Measurements from ENCODE around the gene MORN4. TPM values are rescaled to one million over a fixed set of nuclear protein-coding genes. Genes with fewer than 3 reads are reported as not detected.
"Not testable (repeated sequence)": the region's sequence is repeated elsewhere in the genome, so short reads cannot be mapped to it uniquely, and the experiment has no call there.

Gene MORN4
- total RNA-seq, 2 experiments from 2014 or later, result 3.9 to 5.3 TPM

DNA sequence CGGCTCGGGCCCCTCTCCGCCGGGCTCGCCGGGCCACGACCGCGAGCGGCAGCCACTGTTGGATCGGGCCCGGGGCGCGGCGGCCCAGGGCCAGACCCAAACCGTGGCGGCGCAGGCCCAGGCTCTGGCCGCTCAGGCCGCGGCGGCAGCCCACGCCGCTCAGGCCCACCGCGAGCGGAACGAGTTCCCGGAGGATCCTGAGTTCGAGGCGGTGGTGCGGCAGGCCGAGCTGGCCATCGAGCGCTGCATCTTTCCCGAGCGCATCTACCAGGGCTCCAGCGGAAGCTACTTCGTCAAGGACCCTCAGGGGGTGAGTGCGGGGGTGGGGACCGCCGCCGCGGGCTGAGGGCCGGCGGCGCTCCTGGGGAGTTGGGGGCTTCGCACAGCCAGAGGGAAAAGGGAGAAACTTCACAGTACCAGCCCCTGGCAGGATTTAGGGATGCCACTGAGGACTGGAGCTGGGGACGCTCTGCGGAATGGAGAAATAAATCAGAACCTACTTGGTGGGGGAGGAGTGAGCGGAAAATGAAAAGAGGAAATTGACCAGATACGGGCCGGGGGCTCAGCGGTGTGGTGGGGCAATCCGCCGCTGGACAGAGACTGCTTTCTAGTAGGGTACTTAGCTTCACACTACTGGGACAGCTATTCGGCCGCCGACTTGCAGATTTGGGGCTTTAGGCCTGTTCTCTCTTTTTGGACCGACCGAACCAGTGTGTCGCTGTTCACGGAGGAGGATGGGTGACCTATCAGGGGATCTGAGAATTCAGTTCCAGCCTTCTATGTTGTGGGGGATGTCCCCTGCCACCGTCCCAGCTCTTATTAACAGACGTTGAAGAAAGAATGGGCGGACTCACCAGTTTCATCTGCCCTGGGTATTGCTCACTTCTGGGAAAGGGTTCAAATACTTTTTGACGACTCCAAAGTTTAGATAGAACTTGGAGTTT lies 7.8 kb upstream of the MORN4 start:
- Mint-ChIP-seq H3K4me1 (peaks cover 18% of the 10 kb centered on the region), H3K9me3 (ENCODE audit: low read depth) (no peaks in the 10 kb centered on the region), H3K27ac (peak overlapping the region; percentile 93), H3K36me3 (ENCODE audit: low read depth) (peaks cover 5% of the 10 kb centered on the region), H3K27me3 (no peaks in the 10 kb centered on the region), H3K4me3 (peak overlapping the region; percentile 97)
- peak; percentile 49 for DNase-seq
- CTCF ChIA-PET, result interaction anchor here (0.5 to 1.5 kb wide), 12 partner anchors 14 to 579 kb away, joined by 3 to 5 read pairs (median 3); partner anchors contain the start of genes ANKRD2 and AVPI1
- intact Hi-C loops (cut with DNase I, micrococcal nuclease), result loop anchor here (1.0 to 10.0 kb wide), 12 partner anchors 8 to 1984 kb away; partner anchors contain the start of genes AVPI1 (in 2 of the 2), MMS19 (in 2 of the 2), UBTD1 (in 2 of the 2) and ARHGAP19 (in 1 of the 2)
- ATAC-seq, result peak; percentile 5
- POLR2A ChIA-PET, result interaction anchor here (0.5 to 0.8 kb wide), 2 partner anchors 46 to 225 kb away, joined by 3 to 4 read pairs; partner anchors contain the start of gene AVPI1

DNA sequence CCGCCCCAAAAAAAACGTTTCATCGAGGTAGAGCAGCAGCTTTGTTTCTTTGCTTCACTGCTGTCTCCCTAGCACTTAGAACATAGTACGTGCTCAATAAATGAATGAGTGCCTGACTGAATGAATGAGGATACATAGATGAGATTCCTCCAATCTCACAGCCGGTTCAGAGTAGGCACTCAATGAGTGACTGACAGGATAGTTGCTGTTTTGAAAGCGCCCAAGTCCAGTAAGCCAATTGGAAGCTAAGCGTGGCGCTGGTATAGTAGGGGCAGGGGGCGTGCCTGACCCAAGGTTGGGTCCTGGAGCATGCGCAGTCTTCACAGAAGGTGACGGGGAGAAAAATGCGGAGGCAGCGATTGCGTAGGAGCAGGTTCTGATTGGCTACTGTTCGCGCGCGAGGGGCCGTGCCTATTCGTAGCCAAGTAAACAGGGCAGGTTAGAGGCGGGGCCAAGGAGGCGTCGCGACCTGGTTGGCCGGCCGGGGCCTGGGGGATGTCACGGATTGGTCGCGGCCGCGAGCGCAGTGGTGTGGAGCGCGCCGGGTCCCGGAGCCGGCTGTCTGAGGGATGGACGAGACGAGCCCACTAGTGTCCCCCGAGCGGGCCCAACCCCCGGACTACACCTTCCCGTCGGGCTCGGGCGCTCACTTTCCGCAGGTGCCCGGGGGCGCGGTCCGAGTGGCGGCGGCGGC lies 7.0 kb upstream of the MORN4 start, which contains the start of gene PI4K2A:
PI4K2A (plus strand) TSS at position 498 of the 694 bp plus-strand sequence; CDS start at position 570, 72 bp downstream.
- ATAC-seq (peak; percentile 99), DNase-seq (peak; percentile 100)
- no peaks in the 10 kb centered on the region for H3K27me3 Mint-ChIP-seq
- intact Hi-C loops (cut with DNase I, micrococcal nuclease), result loop anchor here (1.0 to 10.0 kb wide), 11 partner anchors 47 to 1984 kb away; partner anchors contain the start of genes AVPI1 (in 2 of the 2), MMS19 (in 2 of the 2), UBTD1 (in 2 of the 2) and ARHGAP19 (in 1 of the 2)
- H3K27ac Mint-ChIP-seq, result peak within 1 kb of the TSS; percentile 93
- no peaks in the 10 kb centered on the region for H3K9me3 Mint-ChIP-seq (ENCODE audit: low read depth)
- H3K4me3 Mint-ChIP-seq, result peak within 1 kb of the TSS; percentile 97
- H3K4me1 Mint-ChIP-seq, result peaks cover 18% of the 10 kb centered on the region
- CTCF ChIA-PET, result interaction anchor here (0.6 to 1.3 kb wide), 7 partner anchors 14 to 152 kb away, joined by 3 to 5 read pairs (median 3); partner anchors contain the start of gene AVPI1
- H3K36me3 Mint-ChIP-seq (ENCODE audit: low read depth), result peaks cover 3% of the 10 kb centered on the region
- POLR2A ChIA-PET, result interaction anchor here (0.5 kb wide), 1 partner anchor 224 kb away, joined by 3 read pairs; no protein-coding TSS in a partner anchor

DNA sequence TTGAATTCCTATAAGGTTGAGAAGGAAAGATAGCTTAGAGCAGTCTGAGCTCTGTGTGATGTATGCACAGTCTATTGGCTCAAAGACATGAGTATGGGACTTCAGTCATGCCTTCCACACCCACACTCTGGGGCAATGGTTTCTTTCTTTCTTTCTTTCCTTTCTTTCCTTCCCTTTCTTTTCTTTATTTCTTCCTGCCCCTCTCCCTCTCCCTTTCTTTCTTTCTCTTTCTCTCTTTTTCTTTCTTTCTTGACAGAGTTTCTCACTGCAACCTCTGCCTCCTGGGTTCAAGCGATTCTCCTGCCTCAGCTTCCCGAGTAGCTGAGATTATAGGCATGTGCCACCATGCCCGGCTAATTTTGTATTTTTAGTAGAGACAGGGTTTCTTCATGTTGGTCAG lies 5.8 kb upstream of the MORN4 start:
- ChIA-PET CTCF (interaction anchor here (0.6 kb wide), 2 partner anchors 13 to 442 kb away, joined by 3 read pairs; no protein-coding TSS in a partner anchor), POLR2A (interaction anchor here (0.6 kb wide), 2 partner anchors 10 to 18 kb away, joined by 5 to 9 read pairs; no protein-coding TSS in a partner anchor)
- H3K4me3 Mint-ChIP-seq; ATAC-seq; H3K9me3 Mint-ChIP-seq (ENCODE audit: low read depth); intact Hi-C loops (cut with DNase I, micrococcal nuclease); H3K36me3 Mint-ChIP-seq (ENCODE audit: low read depth); H3K27me3 Mint-ChIP-seq; DNase-seq; H3K27ac Mint-ChIP-seq: not testable (repeated sequence)
- H3K4me1 Mint-ChIP-seq, result peaks cover 18% of the 10 kb centered on the region

DNA sequence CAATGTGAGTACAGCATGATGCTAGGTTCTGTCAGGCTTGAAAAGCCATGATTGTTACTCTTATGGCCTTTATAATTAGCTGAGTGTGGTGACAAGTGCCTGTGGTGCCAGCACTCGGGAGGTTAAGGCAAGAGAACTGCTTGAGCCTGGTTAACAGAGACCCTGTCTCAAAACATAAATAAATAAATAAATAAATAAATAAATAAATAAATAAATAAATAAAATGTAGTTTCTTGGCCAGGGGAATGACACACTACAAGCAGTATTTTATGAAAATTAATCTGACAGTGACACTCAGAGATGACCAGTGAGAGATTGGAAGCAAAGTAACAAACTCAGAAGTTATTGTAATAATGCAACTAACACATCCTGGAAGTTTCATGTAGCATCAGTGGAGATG lies 2.3 kb upstream of the MORN4 start:
- Mint-ChIP-seq H3K9me3 (ENCODE audit: low read depth) (no peaks in the 10 kb centered on the region), H3K27me3 (no peaks in the 10 kb centered on the region), H3K4me1 (peaks cover 20% of the 10 kb centered on the region), H3K36me3 (ENCODE audit: low read depth) (no peaks in the 10 kb centered on the region), H3K4me3 (no peak overlapping the region), H3K27ac (no peak overlapping the region)
- ATAC-seq (no peak), DNase-seq (no peak)
- ChIA-PET POLR2A (no interaction called here), CTCF (interaction anchor here (0.6 kb wide), 1 partner anchor 86 kb away, joined by 3 read pairs; no protein-coding TSS in a partner anchor)
- intact Hi-C loops (cut with DNase I, micrococcal nuclease), result no loop called here

DNA sequence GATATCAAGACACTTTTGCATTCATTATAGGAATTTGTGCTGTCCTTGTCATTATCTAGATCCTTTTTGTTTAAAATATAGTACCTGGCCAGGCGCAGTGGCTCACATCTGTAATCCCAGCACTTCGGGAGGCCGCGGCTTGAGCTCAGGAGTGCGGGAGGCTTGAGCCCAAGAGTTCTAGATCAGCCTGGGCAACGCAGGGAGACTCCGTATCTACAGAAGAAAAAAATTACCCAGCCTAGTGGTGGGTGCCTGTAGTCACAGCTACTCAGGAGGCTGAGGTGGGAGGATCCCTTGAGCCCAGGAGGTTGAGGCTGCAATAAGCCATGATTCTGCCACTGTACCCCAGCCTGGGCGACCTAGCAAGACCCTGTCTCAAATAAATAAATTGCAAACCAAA lies 621 bp upstream of the MORN4 start:
- Mint-ChIP-seq H3K9me3 (ENCODE audit: low read depth) (no peaks in the 10 kb centered on the region), H3K27me3 (no peaks in the 10 kb centered on the region), H3K4me1 (peaks cover 16% of the 10 kb centered on the region), H3K27ac (no peak overlapping the region), H3K4me3 (peak overlapping the region; percentile 85), H3K36me3 (ENCODE audit: low read depth) (no peaks in the 10 kb centered on the region)
- ChIA-PET POLR2A (no interaction called here), CTCF (interaction anchor here (0.6 to 0.7 kb wide), 3 partner anchors 10 to 1254 kb away, joined by 3 read pairs; no protein-coding TSS in a partner anchor)
- peak; percentile 38 for DNase-seq
- intact Hi-C loops (cut with DNase I, micrococcal nuclease), result loop anchor here (1.0 to 2.0 kb wide), 6 partner anchors 7 to 188 kb away; partner anchors contain the start of genes MMS19 (in 2 of the 2), UBTD1 (in 2 of the 2), AVPI1 (in 1 of the 2) and EXOSC1 (in 1 of the 2)
- peak; percentile 47 for ATAC-seq

DNA sequence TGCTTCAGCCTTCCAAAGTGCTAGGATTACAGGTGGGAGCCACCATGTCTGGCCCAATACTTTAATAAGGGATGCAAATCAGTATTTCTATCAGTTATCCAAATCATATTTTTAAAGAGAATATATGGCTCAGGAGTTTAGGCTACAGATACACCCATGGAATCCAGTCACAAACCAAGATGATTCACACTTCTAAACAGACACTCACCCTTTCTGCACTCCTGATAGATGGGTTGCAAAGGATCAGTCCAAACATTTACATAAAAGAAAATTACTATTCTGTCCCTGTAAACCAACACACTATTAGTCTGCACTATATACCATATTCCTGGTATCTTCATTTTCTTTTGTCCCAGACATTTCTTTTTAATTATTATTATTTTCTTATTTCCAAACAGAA lies 2.2 kb downstream of the MORN4 start:
- Mint-ChIP-seq H3K27ac (no peak overlapping the region), H3K27me3 (no peaks in the 10 kb centered on the region), H3K4me3 (no peak overlapping the region), H3K9me3 (ENCODE audit: low read depth) (no peaks in the 10 kb centered on the region), H3K4me1 (peaks cover 16% of the 10 kb centered on the region), H3K36me3 (ENCODE audit: low read depth) (no peaks in the 10 kb centered on the region)
- CTCF ChIA-PET, result no interaction called here
- ATAC-seq (no peak), DNase-seq (no peak)
- POLR2A ChIA-PET, result no interaction called here
- intact Hi-C loops (cut with DNase I, micrococcal nuclease), result no loop called here

DNA sequence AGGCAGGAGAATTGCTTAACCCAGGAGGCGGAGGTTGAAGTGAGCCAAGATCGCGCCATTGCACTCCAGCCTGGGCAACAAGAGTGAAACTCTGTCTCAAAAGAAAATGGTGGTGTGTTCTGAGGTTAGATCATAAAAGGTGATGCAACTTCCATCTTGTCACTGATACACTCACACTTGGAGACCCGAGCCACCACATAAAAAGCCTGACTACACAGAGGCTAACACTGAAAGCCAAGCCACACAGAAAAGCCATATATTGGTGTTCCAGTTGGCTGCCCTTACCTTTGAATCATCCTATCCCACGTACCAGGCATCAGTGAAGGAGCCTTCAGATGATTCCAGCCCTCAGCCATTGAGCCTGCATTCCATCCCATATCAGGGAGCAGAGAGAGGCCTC lies 4.0 kb downstream of the MORN4 start:
- H3K36me3 Mint-ChIP-seq (ENCODE audit: low read depth), result no peaks in the 10 kb centered on the region
- H3K9me3 Mint-ChIP-seq (ENCODE audit: low read depth), result no peaks in the 10 kb centered on the region
- no peaks in the 10 kb centered on the region for H3K27me3 Mint-ChIP-seq
- no peak for DNase-seq
- ChIA-PET CTCF (no interaction called here), POLR2A (no interaction called here)
- H3K27ac Mint-ChIP-seq, result no peak overlapping the region
- ATAC-seq, result no peak
- intact Hi-C loops (cut with DNase I, micrococcal nuclease), result no loop called here
- H3K4me3 Mint-ChIP-seq, result no peak overlapping the region
- peaks cover 16% of the 10 kb centered on the region for H3K4me1 Mint-ChIP-seq

DNA sequence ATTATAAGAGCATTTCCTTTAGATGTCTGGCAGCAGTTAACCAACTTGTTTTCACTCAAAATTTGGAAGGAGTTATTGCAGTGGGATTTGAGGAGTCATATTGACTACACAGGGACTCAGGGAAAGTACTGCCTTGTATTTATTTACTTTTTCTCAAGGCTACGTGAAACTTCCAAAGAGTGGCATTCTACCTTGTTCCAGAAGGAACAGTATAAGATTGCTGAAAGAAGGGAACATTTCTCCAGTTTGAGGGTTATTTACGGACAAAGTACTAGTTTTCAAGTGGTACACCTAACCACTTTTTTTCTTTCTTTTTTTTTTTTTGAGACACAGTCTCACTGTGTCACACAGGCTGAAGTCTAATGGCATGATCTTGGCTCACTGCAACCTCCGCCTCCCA lies 5.1 kb downstream of the MORN4 start:
- DNase-seq, result no peak
- H3K27me3 Mint-ChIP-seq, result no peaks in the 10 kb centered on the region
- ATAC-seq, result no peak
- H3K4me1 Mint-ChIP-seq, result peaks cover 9% of the 10 kb centered on the region
- no peak overlapping the region for H3K4me3 Mint-ChIP-seq
- ChIA-PET CTCF (interaction anchor here (0.7 kb wide), 1 partner anchor 36 kb away, joined by 3 read pairs; no protein-coding TSS in a partner anchor), POLR2A (no interaction called here)
- no peak overlapping the region for H3K27ac Mint-ChIP-seq
- intact Hi-C loops (cut with DNase I, micrococcal nuclease), result no loop called here
- no peaks in the 10 kb centered on the region for H3K9me3 Mint-ChIP-seq (ENCODE audit: low read depth)
- no peaks in the 10 kb centered on the region for H3K36me3 Mint-ChIP-seq (ENCODE audit: low read depth)

DNA sequence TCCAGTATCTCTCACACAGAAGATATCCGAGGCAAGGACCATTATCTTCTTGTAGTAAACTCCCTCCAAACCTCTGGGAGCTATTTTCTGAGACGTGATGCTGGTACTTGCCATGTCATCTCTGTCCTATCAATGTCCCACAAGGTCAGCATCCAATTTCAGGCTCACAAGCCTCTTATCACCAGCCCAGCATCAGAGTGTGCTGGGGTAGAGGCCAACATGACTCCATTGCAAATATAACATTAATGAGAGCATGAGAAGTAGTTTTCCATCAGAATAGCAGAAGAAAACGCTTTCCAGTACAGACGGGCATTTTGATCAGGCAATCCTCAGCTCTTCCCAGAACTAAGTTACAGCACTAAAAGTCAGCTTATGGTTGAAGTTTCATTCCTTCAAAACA lies 5.6 kb downstream of the MORN4 start:
- ChIA-PET CTCF (interaction anchor here (0.7 to 1.2 kb wide), 2 partner anchors 14 to 36 kb away, joined by 3 to 4 read pairs; no protein-coding TSS in a partner anchor), POLR2A (no interaction called here)
- DNase-seq (no peak), ATAC-seq (no peak)
- Mint-ChIP-seq H3K36me3 (ENCODE audit: low read depth) (no peaks in the 10 kb centered on the region), H3K27me3 (no peaks in the 10 kb centered on the region), H3K9me3 (ENCODE audit: low read depth) (no peaks in the 10 kb centered on the region), H3K4me1 (peaks cover 4% of the 10 kb centered on the region), H3K27ac (no peak overlapping the region), H3K4me3 (no peak overlapping the region)
- intact Hi-C loops (cut with DNase I, micrococcal nuclease), result no loop called here

DNA sequence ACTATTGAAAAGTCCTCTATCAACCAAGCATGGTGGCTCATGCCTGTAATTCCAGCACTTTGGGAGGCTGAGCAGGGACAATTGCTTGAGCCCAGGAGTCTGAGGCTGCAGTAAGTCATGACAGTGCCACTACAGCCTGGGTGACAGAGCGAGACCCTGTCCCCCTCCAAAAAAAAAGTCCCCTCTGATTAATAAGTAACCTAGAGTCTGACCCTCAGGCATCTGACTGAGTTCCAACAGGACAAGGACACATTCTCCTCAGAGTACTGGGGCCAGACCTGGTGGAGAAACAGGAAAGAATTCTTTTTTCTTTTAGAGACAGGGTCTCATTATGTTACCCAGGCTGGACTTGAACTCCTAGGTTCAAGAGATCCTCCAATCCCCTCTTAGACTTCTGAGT lies 10.0 kb downstream of the MORN4 start:
- ChIA-PET POLR2A (interaction anchor here (0.8 kb wide), 1 partner anchor 114 kb away, joined by 3 read pairs; no protein-coding TSS in a partner anchor), CTCF (interaction anchor here (0.7 to 1.5 kb wide), 3 partner anchors 10 to 69 kb away, joined by 3 to 6 read pairs (median 4); no protein-coding TSS in a partner anchor)
- ATAC-seq, result no peak
- no peak overlapping the region for H3K27ac Mint-ChIP-seq
- H3K4me1 Mint-ChIP-seq, result no peaks in the 10 kb centered on the region
- no peaks in the 10 kb centered on the region for H3K27me3 Mint-ChIP-seq
- no peaks in the 10 kb centered on the region for H3K9me3 Mint-ChIP-seq (ENCODE audit: low read depth)
- no peak overlapping the region for H3K4me3 Mint-ChIP-seq
- DNase-seq, result no peak
- H3K36me3 Mint-ChIP-seq (ENCODE audit: low read depth), result no peaks in the 10 kb centered on the region
- intact Hi-C loops (cut with DNase I, micrococcal nuclease), result no loop called here

DNA sequence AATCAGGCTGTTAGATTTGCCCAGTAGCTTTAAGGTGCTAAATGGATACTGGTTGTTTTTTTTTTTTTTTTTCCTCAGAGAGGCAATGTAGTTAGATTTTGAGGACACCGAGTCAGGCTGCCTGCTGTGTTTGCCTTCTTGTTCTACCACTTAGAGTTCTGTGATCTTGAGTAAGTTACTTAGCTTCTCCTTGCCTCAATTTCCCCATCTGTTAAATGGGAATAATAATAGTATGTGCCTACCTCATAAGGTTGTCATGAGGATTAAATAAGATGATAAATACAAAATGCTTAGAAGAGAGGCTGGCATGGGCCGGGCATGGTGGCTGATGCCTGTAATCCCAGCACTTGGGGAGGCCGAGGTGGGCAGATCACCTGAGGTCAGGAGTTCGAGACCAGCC lies 14.6 kb downstream of the MORN4 start:
- Mint-ChIP-seq H3K27me3 (no peaks in the 10 kb centered on the region), H3K9me3 (ENCODE audit: low read depth) (no peaks in the 10 kb centered on the region), H3K4me3 (no peak overlapping the region), H3K36me3 (ENCODE audit: low read depth) (no peaks in the 10 kb centered on the region), H3K27ac (no peak overlapping the region), H3K4me1 (no peaks in the 10 kb centered on the region)
- intact Hi-C loops (cut with DNase I, micrococcal nuclease), result no loop called here
- ChIA-PET POLR2A (interaction anchor here (0.5 kb wide), 1 partner anchor 83 kb away, joined by 3 read pairs; no protein-coding TSS in a partner anchor), CTCF (interaction anchor here (0.5 kb wide), 1 partner anchor 782 kb away, joined by 3 read pairs; no protein-coding TSS in a partner anchor)
- ATAC-seq (no peak), DNase-seq (no peak)

Data from activated CD4-positive, alpha-beta T cell treated with anti-CD3 and anti-CD28 coated beads for 36 hours (primary cell).